H1 (cell line): ENCODE results near the gene STAG1.

Source experiments
- CTCF ChIP-seq, 3 experiments: IDR thresholded peaks; 1 replicate in 2 of 3; 2 replicates in 1 of 3; pipeline versions ENCODE4 v1.5.1 to v1.6.1; 2011; ENCODE audit warnings: low read length in 3 of 3, mild to moderate bottlenecking in 3 of 3, inconsistent platforms in 2 of 3, low read depth in 1 of 3, moderate library complexity in 1 of 3; ENCODE audit not compliant: insufficient read depth in 1 of 3; ENCODE audit errors: control extremely low read depth in 1 of 3
- EZH2 ChIP-seq: fragments of 200-600 bp; sonication (generic); IDR thresholded peaks from 2 replicates; pipeline ENCODE4 v1.7.1; 2012; ENCODE audit warnings: low read depth, mild to moderate bottlenecking, moderate library complexity, low read length, inconsistent platforms; ENCODE audit not compliant: severe bottlenecking
- JUN ChIP-seq: IDR thresholded peaks from 2 replicates; pipeline ENCODE4 v1.6.1; 2011; ENCODE audit warnings: low read depth, mild to moderate bottlenecking, improper control_type of control experiment, low read length
- POLR2A ChIP-seq, 2 experiments: IDR thresholded peaks; 1 replicate in 1 of 2; 2 replicates in 1 of 2; pipeline ENCODE4 v1.6.1; 2011; ENCODE audit warnings: low read depth in 2 of 2, low read length in 2 of 2, mild to moderate bottlenecking in 2 of 2; ENCODE audit errors: control extremely low read depth in 1 of 2
- POLR2AphosphoS5 ChIP-seq: IDR thresholded peaks from 2 replicates; pipeline ENCODE4 v1.6.1; 2011; ENCODE audit warnings: low read depth, low read length
- RXRA ChIP-seq: IDR thresholded peaks from 2 replicates; pipeline ENCODE4 v1.6.1; 2011; ENCODE audit warnings: low read depth, mild to moderate bottlenecking, low read length, moderate library complexity; ENCODE audit not compliant: insufficient read depth

GRCh38 chr3:136626493-136626892 lies 125.7 kb downstream of the STAG1 start:
- TF ChIP-seq CTCF (IDR thresholded peaks at IDR 0.05; ENCODE audit: control extremely low read depth in 1 of 3, insufficient read depth in 1 of 3, low read depth in 1 of 3, low read length in 3 of 3) = no peak
- TF ChIP-seq POLR2A (IDR thresholded peaks at IDR 0.05; ENCODE audit: control extremely low read depth in 1 of 2, low read depth in 2 of 2, low read length in 2 of 2) = no peak
- TF ChIP-seq POLR2AphosphoS5 = no peak
- TF ChIP-seq RXRA = no peak
- TF ChIP-seq JUN = no peak
- TF ChIP-seq EZH2 = no peak
